HepG2 (cell line): ENCODE measurements around the gene CNTNAP3B. TPM values are rescaled to one million over a fixed set of nuclear protein-coding genes. Genes with fewer than 3 reads are reported as not detected.
"Not testable (repeated sequence)": the region's sequence is repeated elsewhere in the genome, so short reads cannot be mapped to it uniquely, and the experiment has no call there.

Experiments used
- ATAC-seq: fragments of 200-7000 bp; cut with Tn5 transposase; 3 replicates; pipeline ENCODE4 v1.9.1; 2020; ENCODE audit warnings: mild to moderate bottlenecking, moderate library complexity
- BruUV-seq: library from RNA; stranded (reverse); fragments of 400-500 nt; replicated peaks from 2 replicates; lab custom pipeline; 2021; lab: Mats Ljungman, UMichigan
- CTCF ChIA-PET: fragments of 300-600 bp; formaldehyde crosslinking; extraction: SDS; loops from one replicate; lab custom pipeline; 2021; ENCODE audit warnings: low total read pairs, inconsistent platforms, low intra/inter-chr PET ratio; lab: Yijun Ruan, JAX
- POLR2A ChIA-PET: fragments of 350-600 bp; sonication (Branson Sonifier 250); formaldehyde crosslinking; loops from one replicate; lab custom pipeline; 2020; ENCODE audit warnings: antibody characterized with exemption, inconsistent platforms; lab: Yijun Ruan, JAX
- DNase-seq: peaks from one replicate; pipeline ENCODE4 v3.0.0-alpha.2; 2015; ENCODE audit warnings: low spot score
- FAIRE-seq: peaks from 3 replicates; lab custom pipeline; 2011; peaks lifted over from hg19 to GRCh38; lab: Jason Lieb, UNC
- H2AFZ ChIP-seq: one replicate; pipeline ENCODE4 v1.6.1; 2011; ENCODE audit warnings: low read length, inconsistent platforms
- H3K27ac ChIP-seq: fragments of 300-600 bp; 3 replicates; pipeline ENCODE4 v1.8.0; 2011; ENCODE audit warnings: mixed run types, mild to moderate bottlenecking, mixed read lengths, low read length, inconsistent platforms; ENCODE audit not compliant: insufficient read depth; ENCODE audit errors: extremely low read length
- H3K27me3 ChIP-seq, 2 experiments: fragments of 200-600 bp in 1 of 2; 2 replicates in 1 of 2; 3 replicates in 1 of 2; pipeline versions ENCODE4 v1.6.0 to v1.8.0; 2011; ENCODE audit warnings: low read length in 2 of 2, mild to moderate bottlenecking in 2 of 2, moderate library complexity in 2 of 2, inconsistent platforms in 1 of 2; ENCODE audit not compliant: insufficient read depth in 2 of 2, control insufficient read depth in 1 of 2
- H3K36me3 ChIP-seq, 2 experiments: fragments of 200-600 bp in 1 of 2; replicated peaks in 1 of 2; 2 replicates in 1 of 2; 3 replicates in 1 of 2; pipeline versions ENCODE4 v1.5.1 to v1.8.0; 2011; ENCODE audit warnings: low read length in 2 of 2, inconsistent platforms in 1 of 2; ENCODE audit not compliant: insufficient read depth in 2 of 2, control insufficient read depth in 1 of 2
- H3K4me1 ChIP-seq: 2 replicates; pipeline ENCODE4 v1.5.1; 2012; ENCODE audit warnings: low read length, inconsistent platforms; ENCODE audit not compliant: insufficient read depth
- H3K4me2 ChIP-seq: 2 replicates; pipeline ENCODE4 v1.6.0; 2011; ENCODE audit warnings: low read depth, low read length, inconsistent platforms
- H3K4me3 ChIP-seq, 3 experiments: fragments of 200-600 bp in 1 of 3; sonication (generic), shearing (Covaris generic) in 1 of 3; replicated peaks in 1 of 3; 2 replicates each; pipeline ENCODE4 v1.5.1; 2011 to 2016; ENCODE audit warnings: low read length in 3 of 3, inconsistent platforms in 2 of 3, low read depth in 2 of 3, mild to moderate bottlenecking in 2 of 3, control low read depth in 1 of 3, mixed read lengths in 1 of 3; ENCODE audit not compliant: insufficient read depth in 1 of 3
- H3K79me2 ChIP-seq: one replicate; pipeline ENCODE4 v1.6.1; 2011; ENCODE audit warnings: low read length, inconsistent platforms; ENCODE audit not compliant: insufficient read depth
- H3K9ac ChIP-seq: 2 replicates; pipeline ENCODE4 v1.6.0; 2011; ENCODE audit warnings: mild to moderate bottlenecking, low read depth, low read length, inconsistent platforms; ENCODE audit not compliant: insufficient read depth
- H3K9me3 ChIP-seq: 2 replicates; pipeline ENCODE4 v1.5.1; 2012; ENCODE audit warnings: mild to moderate bottlenecking, low read length
- H4K20me1 ChIP-seq: 2 replicates; pipeline ENCODE4 v1.6.0; 2011; ENCODE audit warnings: inconsistent platforms, mild to moderate bottlenecking, low read length, moderate library complexity; ENCODE audit not compliant: insufficient read depth
- WGBS: methylation state at CpG from one replicate; pipeline ENCODE4 v1.1.6; 2017; ENCODE audit warnings: low lambda C conversion rate; 5-methylcytosine and 5-hydroxymethylcytosine counted together
- in situ Hi-C: cut with HindIII; loops from 2 replicates; pipeline ENCODE4 v1.10.0; 2017; ENCODE audit warnings: low pct_unique_long_range_greater_than_20kb; ENCODE audit not compliant: extremely low pct_ligation_motif_present
- intact Hi-C: fragments of 100-400 bp; cut with micrococcal nuclease; formaldehyde crosslinking; loops from one replicate; pipeline ENCODE4 v1.10.0; 2022; ENCODE audit not compliant: unreplicated experiment
- polyA plus RNA-seq, 8 experiments: library from polyadenylated mRNA; depleted of rRNA in 3 of 8; stranded (reverse) in 7 of 8; unstranded in 1 of 8; fragments of >200 nt; fragmentation: Illumina TruSeq in 4 of 8; extraction: Trizol in 4 of 8; gene quantifications; 2 replicates each; pipeline versions ENCODE4 v1.2.1 to v1.2.3, GENCODE V29; 2011 to 2016; ENCODE audit warnings: low read depth in 4 of 8, missing spikeins in 1 of 8, mixed read lengths in 1 of 8; ENCODE audit not compliant: insufficient read depth in 1 of 8
- total RNA-seq, 5 experiments: library from RNA; depleted of rRNA; stranded (reverse); fragments of >200 nt; fragmentation: Illumina TruSeq; extraction: Trizol; gene quantifications; 2 replicates each; pipeline ENCODE4 v1.2.3, GENCODE V29; 2016; ENCODE audit warnings: low read depth in 1 of 5

CNTNAP3B gene
- total and polyA plus RNA-seq, 2 of the 13 experiments (the other 11 are each of a cell fraction or from before 2014, with no cell fraction given), result 3.8 to 11.9 TPM

GRCh38 chr9:42053874-42054273 is 75.4 kb downstream of the CNTNAP3B start:
- H3K9me3 ChIP-seq, H3K36me3 ChIP-seq, CTCF ChIA-PET, H4K20me1 ChIP-seq, H2AFZ ChIP-seq, H3K4me1 ChIP-seq, FAIRE-seq, H3K4me3 ChIP-seq, H3K27me3 ChIP-seq, POLR2A ChIA-PET, DNase-seq, ATAC-seq, in situ Hi-C loops, intact Hi-C loops, H3K27ac ChIP-seq, H3K9ac ChIP-seq, H3K4me2 ChIP-seq, BruUV-seq, H3K79me2 ChIP-seq: not testable (repeated sequence)
- WGBS, result no CpG with 5 or more reads among the region's 1 CpG

GRCh38 chr9:42050701-42051100 is 78.5 kb downstream of the CNTNAP3B start:
- DNase-seq, H3K4me3 ChIP-seq, in situ Hi-C loops, H3K9me3 ChIP-seq, CTCF ChIA-PET, FAIRE-seq, H3K9ac ChIP-seq, H3K36me3 ChIP-seq, intact Hi-C loops, BruUV-seq, H3K4me2 ChIP-seq, H3K4me1 ChIP-seq, H3K79me2 ChIP-seq, ATAC-seq, H3K27me3 ChIP-seq, H4K20me1 ChIP-seq, POLR2A ChIA-PET, H2AFZ ChIP-seq, H3K27ac ChIP-seq: not testable (repeated sequence)
- WGBS, result no CpG with 5 or more reads among the region's 2 CpGs

GRCh38 chr9:42044422-42045010 is 84.7 kb downstream of the CNTNAP3B start:
- H3K79me2 ChIP-seq, H3K27ac ChIP-seq, CTCF ChIA-PET, DNase-seq, intact Hi-C loops, H3K9me3 ChIP-seq, H3K4me1 ChIP-seq, BruUV-seq, H3K27me3 ChIP-seq, POLR2A ChIA-PET, H3K4me2 ChIP-seq, ATAC-seq, H3K4me3 ChIP-seq, H3K9ac ChIP-seq, H2AFZ ChIP-seq, H3K36me3 ChIP-seq, H4K20me1 ChIP-seq, in situ Hi-C loops, FAIRE-seq: not testable (repeated sequence)
- 55% methylated on average over 7 of the region's 10 CpGs for WGBS

GRCh38 chr9:42033541-42033940 is 95.7 kb downstream of the CNTNAP3B start:
- H3K4me2 ChIP-seq, DNase-seq, in situ Hi-C loops, ATAC-seq, H3K9ac ChIP-seq, H3K27me3 ChIP-seq, POLR2A ChIA-PET, H3K27ac ChIP-seq, CTCF ChIA-PET, H3K9me3 ChIP-seq, H3K36me3 ChIP-seq, H2AFZ ChIP-seq, H3K4me1 ChIP-seq, BruUV-seq, H3K79me2 ChIP-seq, intact Hi-C loops, FAIRE-seq, H3K4me3 ChIP-seq, H4K20me1 ChIP-seq: not testable (repeated sequence)
- no CpG with 5 or more reads among the region's 3 CpGs for WGBS
